Breast epithelium (tissue), 3 donors: ENCODE data around the gene PCSK2.

Experiments used
- POLR2A ChIP-seq: fragments of 450-650 bp; IDR thresholded peaks from one replicate; pipeline ENCODE4 v1.6.1; 2016; ENCODE audit warnings: antibody characterized with exemption, mild to moderate bottlenecking, moderate library complexity
- POLR2AphosphoS5 ChIP-seq, 3 donors: sonication (generic); formaldehyde crosslinking; IDR thresholded peaks; one replicate each; pipeline ENCODE4 v1.6.1; 2017; ENCODE audit warnings: antibody characterized with exemption in 3 of 3
- TF ChIP-seq, protein P1 (sequence below), 3 donors: fragments of 450-650 bp; IDR thresholded peaks; one replicate each; pipeline ENCODE4 v1.5.1; 2016 to 2017; ENCODE audit warnings: antibody characterized with exemption in 3 of 3, mild to moderate bottlenecking in 3 of 3, moderate library complexity in 3 of 3

DNA sequence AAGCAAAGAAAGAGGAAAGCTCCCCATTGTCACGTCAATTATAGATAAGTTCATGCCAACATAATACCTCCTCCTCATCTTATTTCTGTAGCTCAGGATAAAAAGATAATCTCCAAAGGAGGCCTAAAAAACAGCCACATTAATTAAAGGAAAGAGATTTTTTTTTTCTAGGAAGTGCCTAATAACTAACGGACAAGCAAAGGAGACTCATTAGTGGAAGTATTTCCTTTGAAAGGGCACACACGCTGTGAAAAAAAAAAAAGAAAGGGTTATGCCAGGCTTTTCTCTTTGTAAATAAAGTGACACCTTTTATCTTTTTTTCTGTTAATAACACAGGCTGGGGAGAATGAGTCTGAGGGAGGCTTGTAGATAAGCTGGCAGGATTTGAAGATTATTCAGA lies 55.7 kb downstream of the PCSK2 start:
- TF ChIP-seq, protein P1, sequence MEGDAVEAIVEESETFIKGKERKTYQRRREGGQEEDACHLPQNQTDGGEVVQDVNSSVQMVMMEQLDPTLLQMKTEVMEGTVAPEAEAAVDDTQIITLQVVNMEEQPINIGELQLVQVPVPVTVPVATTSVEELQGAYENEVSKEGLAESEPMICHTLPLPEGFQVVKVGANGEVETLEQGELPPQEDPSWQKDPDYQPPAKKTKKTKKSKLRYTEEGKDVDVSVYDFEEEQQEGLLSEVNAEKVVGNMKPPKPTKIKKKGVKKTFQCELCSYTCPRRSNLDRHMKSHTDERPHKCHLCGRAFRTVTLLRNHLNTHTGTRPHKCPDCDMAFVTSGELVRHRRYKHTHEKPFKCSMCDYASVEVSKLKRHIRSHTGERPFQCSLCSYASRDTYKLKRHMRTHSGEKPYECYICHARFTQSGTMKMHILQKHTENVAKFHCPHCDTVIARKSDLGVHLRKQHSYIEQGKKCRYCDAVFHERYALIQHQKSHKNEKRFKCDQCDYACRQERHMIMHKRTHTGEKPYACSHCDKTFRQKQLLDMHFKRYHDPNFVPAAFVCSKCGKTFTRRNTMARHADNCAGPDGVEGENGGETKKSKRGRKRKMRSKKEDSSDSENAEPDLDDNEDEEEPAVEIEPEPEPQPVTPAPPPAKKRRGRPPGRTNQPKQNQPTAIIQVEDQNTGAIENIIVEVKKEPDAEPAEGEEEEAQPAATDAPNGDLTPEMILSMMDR (IDR thresholded peaks at IDR 0.05) = no peak
- TF ChIP-seq POLR2A = no peak
- TF ChIP-seq POLR2AphosphoS5 (IDR thresholded peaks at IDR 0.05) = no peak
